Activated CD8-positive, alpha-beta memory T cell treated with anti-CD3 and anti-CD28 coated beads for 48 hours (primary cell): Measurements from ENCODE around the gene UBE2E2.

ENCODE experiments used
- DNase-seq, 3 experiments: peaks; one replicate each; pipeline ENCODE4 v3.0.0-alpha.2; 2020; ENCODE audit warnings: low read depth in 2 of 3, low spot score in 2 of 3

UBE2E2 gene

DNA sequence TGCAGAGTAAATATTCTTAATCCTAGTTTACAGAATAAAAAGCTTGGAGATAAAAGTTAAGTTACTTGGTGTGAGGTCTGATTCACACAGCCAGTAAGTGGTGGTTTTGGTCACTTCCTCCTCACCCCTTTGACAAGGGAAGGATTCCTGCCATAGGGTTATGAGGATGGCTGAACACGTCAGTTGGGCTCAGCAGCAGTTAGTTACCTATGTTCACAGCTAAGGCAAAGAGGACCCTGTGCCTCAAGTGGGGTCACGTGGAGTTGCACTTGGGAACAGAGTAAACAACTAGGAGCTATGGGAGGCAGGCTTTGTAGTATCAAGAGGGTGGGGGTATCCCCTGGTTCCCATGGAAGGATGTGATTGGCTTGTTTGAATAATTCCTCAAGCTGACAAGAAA is 232.2 kb downstream of the UBE2E2 start:
- DNase-seq = no peak

- no peak for DNase-seq
These were observed 232.8 kb downstream of the UBE2E2 start for GRCh38 chr3:23435904-23436303.

- DNase-seq = no peak
These were observed 234.5 kb downstream of the UBE2E2 start for GRCh38 chr3:23437484-23438145.

DNA sequence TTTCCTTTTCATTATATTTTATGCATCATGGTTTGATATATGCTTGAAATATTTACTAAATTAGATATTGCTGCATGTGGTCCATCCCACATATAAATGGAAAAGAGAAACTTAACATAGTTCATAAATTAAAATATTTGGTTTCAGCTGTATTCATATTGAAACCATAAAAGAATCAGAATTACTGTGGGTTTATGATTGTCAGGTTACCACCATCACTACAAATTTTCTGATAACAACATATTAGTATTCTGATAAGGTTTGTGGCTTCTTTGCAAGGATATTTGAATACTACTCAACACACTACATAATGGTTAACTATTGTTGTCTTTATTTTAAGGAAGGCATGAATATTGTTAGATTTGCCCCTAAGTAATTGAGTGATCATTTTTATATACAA is 235.5 kb downstream of the UBE2E2 start:
- no peak for DNase-seq

GRCh38 chr3:23439080-23439479 is 236.0 kb downstream of the UBE2E2 start:
- no peak for DNase-seq

- DNase-seq = no peak
These were observed 237.5 kb downstream of the UBE2E2 start for GRCh38 chr3:23440416-23441294.

- no peak for DNase-seq
These were observed 239.7 kb downstream of the UBE2E2 start for GRCh38 chr3:23442598-23443383.

DNA sequence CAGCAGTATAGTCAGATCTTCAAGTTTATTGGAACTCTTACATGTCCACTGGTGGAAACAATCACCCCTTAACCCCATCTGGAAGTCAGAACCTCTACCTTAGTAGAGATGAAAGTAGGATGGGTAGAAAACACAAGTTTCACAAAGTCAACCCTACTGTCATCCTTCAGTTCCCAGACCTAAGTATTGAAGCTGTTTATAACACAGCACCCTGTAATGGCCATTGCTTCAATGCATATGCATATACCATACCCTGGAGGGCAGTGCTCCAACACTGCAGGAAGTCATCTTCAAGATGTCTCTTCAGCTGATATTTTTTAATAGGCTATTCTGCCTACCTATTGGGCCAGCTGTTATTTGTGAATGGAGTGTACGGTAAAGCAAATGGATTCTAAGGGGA is 241.3 kb downstream of the UBE2E2 start:
- no peak for DNase-seq

- no peak for DNase-seq
These were observed 243.2 kb downstream of the UBE2E2 start for GRCh38 chr3:23446301-23446700.

DNA sequence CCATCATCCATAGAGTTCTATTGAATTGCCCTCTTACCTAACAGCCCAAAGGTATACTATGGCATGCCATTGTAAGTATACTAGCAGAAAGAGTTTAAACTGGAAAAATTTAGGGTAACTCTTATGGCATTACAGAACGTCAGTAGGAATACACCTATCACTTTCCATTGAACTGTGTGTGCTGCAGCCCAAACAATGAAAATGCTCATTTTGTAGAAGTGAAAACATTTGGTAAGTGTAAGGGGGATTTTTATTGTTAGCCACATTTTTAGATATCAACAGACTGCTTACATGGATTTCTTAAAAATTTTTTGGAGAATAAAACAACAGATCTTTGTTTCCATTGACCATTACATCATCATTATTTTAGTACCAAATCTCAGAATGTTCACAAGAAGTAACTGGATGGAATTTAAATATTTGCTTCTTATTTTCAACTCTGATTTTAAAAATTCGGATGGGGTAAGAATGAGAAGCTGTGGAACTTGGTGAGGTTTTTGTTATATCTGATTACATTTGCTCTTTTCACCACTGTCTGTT is 245.9 kb downstream of the UBE2E2 start:
- DNase-seq = no peak

DNA sequence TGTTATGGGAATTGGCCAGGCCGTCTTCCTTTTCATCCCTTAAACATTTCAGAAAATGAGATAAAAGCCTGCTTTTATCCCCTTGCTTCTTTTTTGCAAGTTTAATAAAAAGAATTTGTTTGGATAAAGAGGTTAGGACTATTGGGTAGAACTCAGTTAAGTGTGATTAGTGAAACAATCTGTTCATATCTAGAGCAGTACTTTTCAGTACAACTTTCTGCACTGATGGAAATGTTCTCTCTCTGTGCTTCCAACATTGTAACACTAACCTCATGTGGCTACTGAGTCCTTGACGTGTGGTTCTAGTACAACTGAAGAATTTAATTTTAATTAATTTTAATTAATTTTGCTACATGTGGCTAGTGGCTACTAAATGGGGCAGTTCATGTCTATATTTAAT is 246.9 kb downstream of the UBE2E2 start:
- DNase-seq = no peak

DNA sequence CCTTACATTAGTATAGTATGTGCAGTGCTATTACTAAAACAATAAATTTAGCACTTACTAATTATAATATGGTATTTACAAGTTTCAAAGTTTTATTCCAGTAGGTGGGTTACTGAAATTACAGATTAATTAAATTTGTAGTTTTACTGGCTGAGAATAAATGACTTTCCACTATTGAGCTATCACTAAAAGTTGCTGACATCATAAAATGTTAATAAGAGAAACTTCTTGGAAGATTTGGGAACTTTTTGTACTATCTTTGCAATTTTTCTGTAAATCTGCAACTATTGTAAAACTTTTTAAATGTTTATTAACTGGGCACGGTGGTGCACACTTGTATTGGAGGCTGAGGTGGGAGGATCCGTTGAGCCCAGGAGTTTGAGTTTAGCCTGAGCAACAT is 247.7 kb downstream of the UBE2E2 start:
- DNase-seq = no peak

DNA sequence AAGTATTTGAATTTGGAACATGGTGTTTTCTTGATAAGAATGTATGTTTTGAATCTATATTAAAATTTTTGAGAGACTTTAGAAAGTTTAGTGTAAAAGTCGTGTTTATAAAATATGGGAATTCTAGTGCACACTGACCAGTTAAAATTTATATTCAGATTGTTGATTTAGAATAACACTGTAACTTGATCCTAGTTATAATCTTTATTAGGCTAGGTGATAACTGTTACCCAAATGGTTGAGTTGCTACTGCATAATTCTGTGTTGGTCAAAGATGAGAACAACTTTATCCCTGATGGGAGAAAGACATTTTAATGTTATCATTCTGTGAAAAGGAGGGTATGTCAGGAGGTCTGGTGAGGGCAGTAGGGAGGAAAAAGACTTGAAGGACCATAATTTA is 249.3 kb downstream of the UBE2E2 start:
- no peak for DNase-seq

DNA sequence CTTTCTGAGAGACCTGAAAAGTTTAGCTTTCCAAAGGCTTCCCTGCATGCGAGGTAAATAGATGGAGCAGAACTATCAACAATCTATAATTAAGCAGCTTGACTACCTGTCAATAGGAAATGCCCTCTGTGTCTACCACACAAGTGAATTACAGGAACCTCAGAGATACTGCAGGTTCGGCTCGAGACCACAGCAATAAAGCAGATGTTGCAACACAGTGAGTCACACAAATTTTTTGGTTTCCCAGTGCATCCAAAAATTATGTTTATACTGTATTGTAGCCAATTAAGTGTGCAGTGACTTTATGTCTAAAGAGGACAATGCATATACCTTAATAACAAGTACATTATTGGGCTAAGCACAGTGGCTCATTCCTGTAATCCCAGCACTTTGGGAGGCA is 252.0 kb downstream of the UBE2E2 start:
- DNase-seq = no peak

- DNase-seq = no peak
These were observed 252.6 kb downstream of the UBE2E2 start for GRCh38 chr3:23455775-23456174.

DNA sequence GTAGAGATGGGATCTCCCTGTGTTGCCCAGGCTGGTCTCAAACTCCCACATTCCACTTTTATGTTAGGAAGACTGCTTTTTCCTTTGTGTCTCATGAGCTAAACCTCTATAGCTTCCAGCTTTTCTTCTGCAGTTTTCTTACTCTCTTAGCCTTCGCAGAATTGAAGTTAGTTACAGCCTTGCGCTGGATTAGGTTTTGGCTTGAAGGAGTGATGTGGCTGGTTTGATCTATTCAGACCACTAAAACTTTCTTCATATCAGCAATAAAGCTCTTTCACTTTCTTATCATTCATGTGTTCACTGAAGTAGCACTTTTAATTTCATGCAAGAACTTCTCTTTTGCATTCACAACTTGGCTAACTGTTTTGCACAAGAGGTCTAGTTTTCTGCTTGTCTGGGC is 254.6 kb downstream of the UBE2E2 start:
- no peak for DNase-seq

DNA sequence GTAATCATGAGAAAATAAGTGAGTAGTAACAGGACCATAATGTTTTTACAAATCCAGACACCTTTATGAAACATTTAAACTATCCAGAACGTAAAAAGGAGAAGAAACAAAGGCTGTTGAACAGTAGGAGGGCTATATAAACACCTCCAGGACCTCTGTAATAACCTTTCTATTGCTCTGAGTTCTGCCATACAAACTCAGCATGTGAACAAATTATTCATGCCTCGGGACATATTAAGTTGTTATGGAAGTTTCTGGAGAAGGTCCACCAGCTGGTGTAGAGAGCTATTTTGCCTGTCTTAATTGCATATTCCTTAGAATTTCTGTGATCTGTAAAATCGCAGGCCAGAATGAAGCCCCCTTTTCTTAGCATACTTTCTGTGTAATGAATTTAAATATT is 256.3 kb downstream of the UBE2E2 start:
- DNase-seq = no peak

GRCh38 chr3:23459889-23460546 is 256.9 kb downstream of the UBE2E2 start:
- no peak for DNase-seq

DNA sequence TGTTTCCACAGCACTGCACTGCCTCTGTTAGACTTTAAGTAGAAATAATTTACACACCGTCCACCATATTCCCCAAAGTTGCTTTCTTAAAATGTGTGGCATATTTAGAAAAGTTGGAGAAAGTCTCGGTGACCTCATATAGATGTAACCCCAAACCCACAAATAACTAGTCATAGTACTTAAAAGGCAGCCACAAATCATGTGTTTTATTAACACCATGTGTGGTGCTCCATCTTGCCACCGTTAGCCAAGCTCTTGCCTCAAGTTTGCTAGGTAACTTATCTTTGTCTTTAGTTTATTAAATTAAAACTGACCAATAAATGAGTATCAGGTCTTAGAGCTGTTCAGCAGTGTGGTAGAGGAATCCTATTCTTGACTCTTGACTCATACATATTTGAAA is 257.9 kb downstream of the UBE2E2 start:
- no peak for DNase-seq

DNA sequence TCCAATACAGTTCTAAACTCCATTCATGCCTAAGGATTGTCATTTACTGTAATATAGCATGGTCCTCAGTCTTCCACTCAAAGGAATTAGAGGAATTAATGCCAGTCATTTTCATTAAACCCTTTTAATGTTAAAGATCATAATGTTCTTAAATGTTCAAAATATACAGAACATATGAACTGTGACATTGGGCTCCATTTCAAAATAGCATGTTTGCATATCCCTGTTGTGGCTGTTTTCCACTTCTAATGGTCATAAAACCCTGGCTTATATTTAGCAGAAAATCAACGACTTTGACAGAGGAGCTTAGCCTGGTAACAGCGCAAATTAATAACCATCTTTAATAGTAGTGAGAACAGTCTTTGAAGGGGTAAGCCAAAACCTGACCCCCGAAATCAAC is 260.7 kb downstream of the UBE2E2 start:
- DNase-seq = no peak

DNA sequence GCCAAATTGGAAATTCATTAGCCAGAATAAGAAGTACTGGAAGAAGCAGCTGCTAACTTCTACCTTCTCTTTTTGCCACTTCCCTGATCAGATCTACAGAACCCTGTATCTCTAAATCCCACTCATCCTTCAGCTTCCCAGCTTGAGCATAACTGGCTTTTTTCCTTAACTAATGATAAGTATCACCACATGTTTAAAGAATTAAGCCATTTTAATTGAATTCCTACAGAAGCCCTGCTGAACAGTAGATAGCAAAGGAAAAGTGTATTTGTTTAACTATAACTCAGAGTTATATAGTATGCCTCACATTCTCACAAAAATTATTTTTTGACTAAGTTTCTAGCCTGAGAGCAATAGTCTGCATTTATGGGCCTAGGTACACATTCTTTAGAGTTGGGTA is 262.4 kb downstream of the UBE2E2 start:
- DNase-seq = no peak
